Upper lobe of left lung (tissue), 6 donors: ENCODE results near the gene PIGO. TPM values are rescaled to one million over a fixed set of nuclear protein-coding genes. Genes with fewer than 3 reads are reported as not detected.

Experiments used
- ATAC-seq, 2 donors: fragments of 200-7000 bp; cut with Tn5 transposase; one replicate each; pipeline ENCODE4 v1.9.1; 2022; ENCODE audit warnings: mild to moderate bottlenecking in 2 of 2, moderate library complexity in 2 of 2; ENCODE audit not compliant: low FRiP score in 2 of 2
- DNase-seq, 2 donors: peaks; one replicate each; pipeline ENCODE4 v3.0.0-alpha.2; 2019 to 2020
- H3K27ac ChIP-seq, 4 donors: fragments of 200-600 bp; sonication (generic); one replicate each; pipeline ENCODE4 v1.5.1; 2016 to 2019
- H3K27me3 ChIP-seq, 4 donors: fragments of 200-600 bp; sonication (generic); one replicate each; pipeline ENCODE4 v1.5.1; 2017 to 2019
- H3K36me3 ChIP-seq, 4 donors: fragments of 200-600 bp; sonication (generic); one replicate each; pipeline ENCODE4 v1.5.1; 2016 to 2019
- H3K4me1 ChIP-seq, 4 donors: fragments of 200-600 bp; sonication (generic); one replicate each; pipeline ENCODE4 v1.5.1; 2018 to 2019
- H3K4me3 ChIP-seq, 4 donors: fragments of 200-600 bp; sonication (generic); one replicate each; pipeline ENCODE4 v1.5.1; 2017 to 2019; ENCODE audit warnings: mild to moderate bottlenecking in 2 of 4, moderate library complexity in 1 of 4
- H3K9me3 ChIP-seq, 4 donors: fragments of 200-600 bp; sonication (generic); one replicate each; pipeline ENCODE4 v1.5.1; 2018 to 2019
- CTCF ChIP-seq, 6 experiments: fragments of 450-650 bp in 4 of 6; fragments of 200-600 bp in 2 of 6; sonication (generic) in 2 of 6; IDR thresholded peaks; one replicate each; pipeline ENCODE4 v1.5.1; 2016 to 2019; ENCODE audit warnings: antibody characterized with exemption in 6 of 6
- EP300 ChIP-seq, 4 donors: sonication (generic); formaldehyde crosslinking; IDR thresholded peaks; one replicate each; pipeline ENCODE4 v1.5.1; 2017; ENCODE audit warnings: antibody characterized with exemption in 4 of 4, control low read depth in 2 of 4
- POLR2A ChIP-seq, 4 donors: fragments of 450-650 bp; IDR thresholded peaks; one replicate each; pipeline ENCODE4 v1.5.1; 2016 to 2017; ENCODE audit warnings: antibody characterized with exemption in 4 of 4, mild to moderate bottlenecking in 2 of 4
- POLR2AphosphoS5 ChIP-seq, 2 donors: sonication (generic); formaldehyde crosslinking; IDR thresholded peaks; one replicate each; pipeline ENCODE4 v1.5.1; 2017; ENCODE audit warnings: antibody characterized with exemption in 2 of 2
- WGBS, 2 donors: methylation state at CpG; one replicate each; pipeline ENCODE4 v1.1.5; 2017 to 2018; 5-methylcytosine and 5-hydroxymethylcytosine counted together
- total RNA-seq, 6 donors: library from RNA; depleted of rRNA in 4 of 6; stranded (reverse); fragments of >200 nt in 4 of 6; gene quantifications; one replicate each; pipeline versions ENCODE4 v1.1.0 to v1.2.1, GENCODE V29; 2016 to 2021
- donor health status: DM: no; HTN: no; CAD: no; lungs with moderate emphysema.
- donor health status: DM: no; HTN: yes; CAD: no; lungs with severe emphysema.

The PIGO gene
- total RNA-seq, 6 donors from 2014 or later, result 11.5 to 29.0 (median 19.1) TPM

- Histone ChIP-seq H3K36me3 (peaks cover 7 to 85% (median 45%) of the 10 kb centered on the region in 4 donors), H3K27ac (no peak overlapping the region), H3K27me3 (no peaks in the 10 kb centered on the region), H3K9me3 (no peaks in the 10 kb centered on the region), H3K4me1 (no peaks in the 10 kb centered on the region), H3K4me3 (no peak overlapping the region)
- DNase-seq (peak in 1 of 2 donors; percentile 28), ATAC-seq (peak; percentile 42 to 72)
- 82 to 83% methylated on average over 7 of the region's 7 CpGs for WGBS, 2 donors
- TF ChIP-seq EP300 (IDR thresholded peaks at IDR 0.05), result no peak
- no peak for TF ChIP-seq POLR2A (IDR thresholded peaks at IDR 0.05)
- TF ChIP-seq POLR2AphosphoS5 (IDR thresholded peaks at IDR 0.05), result no peak
- peak in 5 of 6 experiments; percentile 46 to 66 (median 61) for TF ChIP-seq CTCF (IDR thresholded peaks at IDR 0.05)
These were observed 45.1 kb downstream of the PIGO start for GRCh38 chr9:35051069-35051967.

- no peak overlapping the region for H3K4me3 ChIP-seq
- DNase-seq, result no peak
- TF ChIP-seq CTCF (IDR thresholded peaks at IDR 0.05) (no peak), POLR2A (IDR thresholded peaks at IDR 0.05) (no peak), EP300 (IDR thresholded peaks at IDR 0.05) (no peak), POLR2AphosphoS5 (IDR thresholded peaks at IDR 0.05) (no peak)
- H3K4me1 ChIP-seq, result no peaks in the 10 kb centered on the region
- H3K9me3 ChIP-seq, result no peaks in the 10 kb centered on the region
- 96 to 98% methylated on average over 6 of the region's 6 CpGs for WGBS, 2 donors
- no peaks in the 10 kb centered on the region for H3K27me3 ChIP-seq
- H3K27ac ChIP-seq, result no peak overlapping the region
- H3K36me3 ChIP-seq, result peaks cover 3 to 83% (median 42%) of the 10 kb centered on the region in 4 donors
- ATAC-seq, result no peak
These were observed 47.9 kb downstream of the PIGO start for GRCh38 chr9:35048511-35048910.

DNA sequence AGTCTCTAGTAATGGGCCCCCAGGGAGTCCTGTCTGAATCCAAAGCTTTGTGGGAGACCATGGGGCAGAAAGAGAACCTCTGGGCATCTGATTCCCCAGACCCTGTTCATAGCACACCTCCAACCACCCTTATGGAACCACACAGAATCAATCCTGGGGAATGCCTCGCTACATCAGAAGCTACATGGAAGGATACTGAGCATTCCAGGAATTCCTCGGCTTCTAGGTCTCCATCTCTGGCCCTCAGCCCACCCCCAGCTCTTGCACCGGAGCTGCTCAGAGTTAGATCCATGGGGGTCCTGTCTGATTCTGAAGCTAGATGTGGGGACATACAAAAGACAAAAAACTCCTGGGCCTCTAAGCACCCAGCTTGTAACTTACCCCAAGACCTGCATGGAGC is 52.3 kb downstream of the PIGO start:
- no peak overlapping the region for H3K4me3 ChIP-seq
- H3K27me3 ChIP-seq, result no peaks in the 10 kb centered on the region
- ATAC-seq (no peak), DNase-seq (no peak)
- H3K4me1 ChIP-seq, result no peaks in the 10 kb centered on the region
- TF ChIP-seq POLR2A (IDR thresholded peaks at IDR 0.05), result no peak
- no peak for TF ChIP-seq POLR2AphosphoS5 (IDR thresholded peaks at IDR 0.05)
- TF ChIP-seq EP300 (IDR thresholded peaks at IDR 0.05), result no peak
- no peak for TF ChIP-seq CTCF (IDR thresholded peaks at IDR 0.05)
- no peaks in the 10 kb centered on the region for H3K9me3 ChIP-seq
- peaks cover 0 to 54% (median 25%) of the 10 kb centered on the region in 4 donors for H3K36me3 ChIP-seq
- H3K27ac ChIP-seq, result no peak overlapping the region
- WGBS, 2 donors, result 91 to 94% methylated on average over 3 of the region's 3 CpGs

DNA sequence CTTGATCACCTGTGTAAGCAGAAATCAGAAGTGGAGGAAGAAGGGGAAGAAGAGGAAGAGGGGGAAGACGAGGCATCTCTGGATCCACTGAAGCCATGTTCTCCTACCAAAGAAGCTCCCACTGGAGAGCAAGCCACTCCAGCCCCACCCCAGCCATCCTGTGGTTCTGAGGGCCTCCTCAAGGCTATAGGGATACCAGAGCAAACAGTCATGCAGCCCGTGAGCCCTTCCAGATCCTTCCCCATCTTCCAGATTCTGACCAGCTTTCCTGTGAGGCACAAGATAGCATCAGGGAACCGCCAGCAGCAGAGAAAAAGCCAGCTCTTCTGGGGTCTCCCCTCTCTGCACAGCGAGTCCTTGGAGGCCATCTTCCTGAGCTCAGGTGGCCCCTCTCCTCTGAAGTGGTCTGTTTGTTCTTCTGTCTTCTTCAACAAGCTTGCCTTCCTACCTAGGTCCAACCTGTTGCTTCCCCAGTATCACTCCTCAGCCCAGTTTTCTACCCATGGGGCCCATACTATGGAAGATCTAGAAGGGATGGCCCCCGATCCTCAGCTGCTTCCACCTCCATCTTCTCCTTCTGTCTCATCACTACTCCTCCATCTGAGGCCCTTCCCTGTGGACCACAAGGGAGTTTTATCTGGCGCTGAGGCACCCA is 53.4 kb downstream of the PIGO start:
- Histone ChIP-seq H3K27ac (no peak overlapping the region), H3K9me3 (no peaks in the 10 kb centered on the region), H3K27me3 (no peaks in the 10 kb centered on the region), H3K4me1 (no peaks in the 10 kb centered on the region), H3K4me3 (no peak overlapping the region), H3K36me3 (peaks cover 0 to 44% (median 21%) of the 10 kb centered on the region in 4 donors)
- TF ChIP-seq POLR2AphosphoS5 (IDR thresholded peaks at IDR 0.05), result no peak
- TF ChIP-seq EP300 (IDR thresholded peaks at IDR 0.05), result no peak
- no peak for TF ChIP-seq CTCF (IDR thresholded peaks at IDR 0.05)
- TF ChIP-seq POLR2A (IDR thresholded peaks at IDR 0.05), result no peak
- DNase-seq (no peak), ATAC-seq (no peak)
- 93 to 95% methylated on average over 6 of the region's 6 CpGs for WGBS, 2 donors
